Fibroblast of mammary gland (primary cell): ENCODE results near the gene RYR2.

Experiments used
- DNase-seq: peaks from one replicate; pipeline ENCODE4 v3.0.0-alpha.2; 2010; ENCODE audit warnings: low read depth
- H3K4me3 ChIP-seq: 2 replicates; pipeline ENCODE4 v1.5.1; 2011; ENCODE audit warnings: low read depth, mild to moderate bottlenecking, low read length, moderate library complexity; ENCODE audit not compliant: control insufficient read depth
- TF ChIP-seq, protein P1 (sequence below): conservative IDR thresholded peaks from 2 replicates; pipeline ENCODE4 v1.5.1; 2011; ENCODE audit warnings: low read depth, low read length, inconsistent platforms; ENCODE audit not compliant: control insufficient read depth, insufficient read depth

RYR2 gene

DNA sequence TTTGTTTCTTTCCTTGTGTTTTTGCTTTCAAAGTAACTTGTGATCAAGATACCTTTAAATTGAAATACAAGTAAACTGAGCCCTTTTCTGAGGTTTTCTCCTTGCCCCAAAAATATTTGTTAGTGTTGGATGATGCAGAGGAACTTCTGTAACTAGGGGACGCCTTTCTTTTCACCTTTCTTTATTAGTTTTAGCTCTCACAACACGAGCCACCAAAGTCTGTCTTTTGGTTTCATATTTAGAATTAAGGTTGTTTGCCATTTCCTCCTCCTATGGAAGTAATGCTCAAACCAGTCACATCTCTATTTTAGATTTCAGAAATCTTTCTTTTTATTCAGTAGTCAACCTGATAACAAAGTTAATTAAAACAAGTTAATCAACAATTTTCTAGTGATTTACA, 727.9 kb downstream of the RYR2 start:
- no peak overlapping the region for H3K4me3 ChIP-seq
- TF ChIP-seq, protein P1, sequence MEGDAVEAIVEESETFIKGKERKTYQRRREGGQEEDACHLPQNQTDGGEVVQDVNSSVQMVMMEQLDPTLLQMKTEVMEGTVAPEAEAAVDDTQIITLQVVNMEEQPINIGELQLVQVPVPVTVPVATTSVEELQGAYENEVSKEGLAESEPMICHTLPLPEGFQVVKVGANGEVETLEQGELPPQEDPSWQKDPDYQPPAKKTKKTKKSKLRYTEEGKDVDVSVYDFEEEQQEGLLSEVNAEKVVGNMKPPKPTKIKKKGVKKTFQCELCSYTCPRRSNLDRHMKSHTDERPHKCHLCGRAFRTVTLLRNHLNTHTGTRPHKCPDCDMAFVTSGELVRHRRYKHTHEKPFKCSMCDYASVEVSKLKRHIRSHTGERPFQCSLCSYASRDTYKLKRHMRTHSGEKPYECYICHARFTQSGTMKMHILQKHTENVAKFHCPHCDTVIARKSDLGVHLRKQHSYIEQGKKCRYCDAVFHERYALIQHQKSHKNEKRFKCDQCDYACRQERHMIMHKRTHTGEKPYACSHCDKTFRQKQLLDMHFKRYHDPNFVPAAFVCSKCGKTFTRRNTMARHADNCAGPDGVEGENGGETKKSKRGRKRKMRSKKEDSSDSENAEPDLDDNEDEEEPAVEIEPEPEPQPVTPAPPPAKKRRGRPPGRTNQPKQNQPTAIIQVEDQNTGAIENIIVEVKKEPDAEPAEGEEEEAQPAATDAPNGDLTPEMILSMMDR: no peak
- no peak for DNase-seq

DNA sequence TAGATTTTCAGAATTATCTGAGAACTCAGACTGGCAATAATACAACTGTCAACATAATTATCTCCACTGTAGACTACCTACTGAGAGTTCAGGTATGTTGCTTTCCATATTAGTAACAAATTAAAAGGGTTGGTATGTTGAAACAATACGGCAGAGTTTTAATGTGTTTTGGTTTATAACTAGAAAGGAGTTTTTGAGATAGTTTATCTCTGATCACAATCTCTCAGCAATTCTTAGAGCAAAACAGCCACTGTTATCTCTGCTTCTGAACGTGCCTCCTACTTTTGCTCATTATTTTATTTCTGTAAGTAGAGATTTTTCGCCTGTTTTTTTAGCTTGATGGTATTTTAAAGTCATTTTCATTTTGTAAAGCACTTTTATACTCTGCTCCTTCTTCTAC, 730.0 kb downstream of the RYR2 start:
- no peak for DNase-seq
- no peak overlapping the region for H3K4me3 ChIP-seq
- TF ChIP-seq, protein P1: no peak

DNA sequence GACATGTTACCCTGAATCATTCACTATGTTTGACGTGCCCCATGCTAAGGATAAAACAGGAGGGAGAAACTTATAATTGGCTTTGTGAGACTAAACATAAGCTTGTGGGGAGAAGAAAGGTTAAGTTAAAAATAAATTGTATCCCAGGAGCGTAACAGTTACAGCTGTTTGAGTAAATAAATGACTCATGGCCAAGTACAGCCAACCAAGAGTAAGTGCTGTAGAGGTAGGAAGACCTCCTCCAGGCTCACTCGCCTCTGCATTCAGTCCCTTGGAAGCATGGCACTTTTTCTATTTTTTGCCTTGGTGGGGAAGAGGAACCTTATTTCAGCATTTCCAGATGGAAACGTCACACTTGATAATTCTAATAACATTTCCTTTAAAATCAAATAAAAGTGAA, 732.3 kb downstream of the RYR2 start:
- H3K4me3 ChIP-seq: no peak overlapping the region
- TF ChIP-seq, protein P1: no peak
- DNase-seq: no peak

DNA sequence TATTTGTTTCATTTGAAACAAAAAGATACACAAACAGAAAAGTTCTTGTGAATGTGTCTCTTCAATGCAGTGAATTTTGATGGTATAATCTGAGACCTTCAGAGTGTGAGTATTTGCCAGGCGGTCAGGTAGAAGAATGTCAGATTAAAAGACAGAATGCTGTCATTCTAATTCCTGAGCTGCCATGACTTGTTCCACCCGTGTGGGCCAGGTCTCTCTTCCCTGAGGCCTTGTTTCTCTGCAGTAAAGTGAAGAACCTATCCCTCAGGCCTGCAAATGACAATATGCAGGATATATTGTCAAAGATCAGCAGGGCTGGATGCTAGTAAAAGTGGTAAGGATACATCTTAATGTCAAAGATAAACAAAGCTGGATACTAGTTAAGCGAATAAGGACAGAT, 737.4 kb downstream of the RYR2 start:
- no peak for DNase-seq
- no peak overlapping the region for H3K4me3 ChIP-seq
- TF ChIP-seq, protein P1: no peak

DNA sequence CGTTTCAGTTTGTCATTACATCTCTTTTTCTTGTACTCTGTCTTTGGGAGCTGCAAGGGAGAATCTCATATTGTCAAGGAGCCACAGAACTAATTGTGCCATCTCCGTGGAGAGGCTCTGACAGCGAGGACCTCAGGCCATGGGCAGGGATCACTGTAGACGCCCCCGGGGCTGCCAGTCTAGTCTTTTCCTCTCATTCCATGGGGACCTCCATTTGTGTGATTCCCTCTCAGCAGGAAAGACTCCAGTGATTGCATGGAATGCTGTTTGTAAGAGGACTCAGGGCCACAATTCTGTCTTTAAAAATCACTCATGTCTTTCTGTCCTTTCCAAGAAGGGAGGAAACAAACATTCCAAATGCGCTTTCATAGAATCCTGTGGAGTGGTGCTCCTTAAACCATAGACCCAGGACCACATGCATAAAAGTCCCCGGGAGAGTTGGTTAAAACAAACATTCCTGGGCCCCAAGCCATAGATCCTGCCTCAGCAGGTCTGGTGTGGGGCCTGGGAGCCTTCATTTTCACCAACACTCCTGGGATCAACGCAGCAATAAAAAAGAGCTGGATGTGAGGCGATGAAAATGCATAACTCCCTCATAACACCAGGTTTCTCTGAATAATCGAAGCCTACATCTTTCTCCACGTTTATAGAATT, 744.2 kb downstream of the RYR2 start:
- TF ChIP-seq, protein P1: no peak

DNA sequence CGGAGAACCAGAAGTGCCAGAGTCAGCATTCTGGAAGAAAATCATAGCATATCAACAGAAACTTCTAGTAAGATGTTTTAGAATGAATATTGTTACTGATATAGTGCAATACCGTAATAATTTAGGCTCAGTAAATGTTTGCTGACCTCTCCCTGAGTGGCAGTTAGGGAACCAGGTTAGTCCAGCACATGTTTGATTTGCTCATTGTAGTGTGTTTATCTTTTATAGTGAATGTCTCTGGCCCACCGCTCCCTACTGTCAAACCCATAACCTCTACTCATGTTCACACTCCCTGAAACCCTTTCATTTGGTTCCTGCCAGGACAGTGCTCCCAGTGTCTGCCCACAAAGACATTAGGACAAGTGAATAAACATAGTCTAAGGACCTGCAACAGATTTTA, 746.1 kb downstream of the RYR2 start:
- H3K4me3 ChIP-seq: no peak overlapping the region
- no peak for DNase-seq
- TF ChIP-seq, protein P1: no peak

More for the DNA sequence above, 744.2 kb downstream of the RYR2 start:
- DNase-seq: no peak
- H3K4me3 ChIP-seq: no peak overlapping the region

DNA sequence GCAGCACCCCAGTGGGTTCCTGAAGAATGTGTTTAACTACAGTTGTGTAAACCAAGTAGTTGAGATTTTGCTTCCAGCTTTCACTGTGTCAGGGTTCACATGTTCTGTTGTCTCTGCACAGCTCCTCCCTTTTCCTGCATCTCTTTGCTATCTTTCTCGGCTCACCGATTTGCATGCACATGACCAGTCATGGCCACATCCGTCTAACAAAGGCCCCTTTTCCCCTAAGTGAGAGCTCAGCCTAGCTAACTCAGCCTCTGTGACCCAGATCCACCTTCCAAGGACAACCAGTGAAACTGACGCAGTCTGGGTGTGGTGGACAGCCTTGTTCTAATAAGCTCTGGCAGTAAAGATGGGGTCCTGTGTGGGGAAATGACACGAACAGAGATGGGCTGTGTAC, 747.6 kb downstream of the RYR2 start:
- H3K4me3 ChIP-seq: no peak overlapping the region
- DNase-seq: no peak
- TF ChIP-seq, protein P1: no peak
